Measurements from ENCODE around the gene PBX4. TPM values are rescaled to one million over a fixed set of nuclear protein-coding genes. Genes with fewer than 3 reads are reported as not detected.

The PBX4 gene
- total and polyA plus RNA-seq, 2 donors (not counting 1 experiment from before 2014, with no cell fraction given): 11.7 TPM

DNA sequence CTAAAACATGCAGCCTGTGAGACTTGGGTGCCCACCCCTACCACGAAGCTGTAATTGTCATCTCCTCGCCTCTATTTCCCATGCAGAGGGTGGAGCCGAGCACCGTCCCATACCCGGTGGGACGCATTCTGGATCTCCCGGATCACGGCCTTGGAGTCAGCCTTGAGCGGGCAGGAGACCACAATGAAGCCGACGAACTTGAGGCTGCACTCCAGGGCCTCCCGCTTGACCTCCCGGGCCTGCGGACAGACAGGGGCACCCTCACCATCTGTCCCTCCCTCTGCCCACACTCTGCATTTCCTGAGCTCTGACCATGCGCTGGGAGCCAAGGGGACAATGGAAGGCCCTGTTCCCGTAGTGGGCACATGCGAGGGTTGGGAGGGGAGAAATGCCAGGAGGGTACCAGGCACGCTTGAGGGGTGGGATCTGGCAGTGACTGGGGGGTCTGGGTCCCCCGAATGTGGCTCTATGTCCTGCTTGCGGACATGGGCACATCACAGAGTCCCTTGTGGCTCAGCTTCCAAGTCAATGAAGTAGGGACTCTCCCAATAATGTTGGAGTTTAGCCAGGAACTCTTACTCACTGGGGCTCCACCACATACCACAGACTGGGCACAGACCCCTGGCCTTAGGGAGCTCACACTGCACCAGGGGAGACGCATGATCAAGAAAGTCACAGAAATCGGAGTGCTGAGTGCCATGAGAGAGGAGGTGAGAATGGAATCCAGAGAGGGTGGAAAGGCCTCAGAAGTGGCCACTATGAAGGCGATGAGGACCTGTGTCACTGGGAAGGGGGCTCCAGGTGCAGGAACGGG is 34.2 kb upstream of the PBX4 start:
- Mint-ChIP-seq H3K27ac (no peak overlapping the region), H3K4me1 (no peaks in the 10 kb centered on the region), H3K4me3 (no peak overlapping the region), H3K9me3 (ENCODE audit: insufficient read depth) (no peaks in the 10 kb centered on the region), H3K27me3 (no peaks in the 10 kb centered on the region)
- no peak overlapping the region for H3K4me2 ChIP-seq (replicated peaks; ENCODE audit: low read depth, low read length, poor library complexity, severe bottlenecking)
- ChIA-PET CTCF (interaction anchor here (0.8 to 1.5 kb wide), 3 partner anchors 10 to 120 kb away, joined by 3 to 5 read pairs (median 3); partner anchors contain the start of gene ATP13A1), POLR2A (interaction anchor here (2.0 kb wide), 1 partner anchor 16 kb away, joined by 5 read pairs; the partner anchor contains the start of gene ZNF101)
- peaks cover 36% of the 10 kb centered on the region for H4K20me1 ChIP-seq (ENCODE audit: control insufficient read depth, insufficient read depth, low read length, poor library complexity, severe bottlenecking)
- DNase-seq (no peak), ATAC-seq (ENCODE audit: low read depth) (no peak)
- TF ChIP-seq EZH2 (IDR thresholded peaks at IDR 0.05; ENCODE audit: borderline replicate concordance, insufficient read depth, low read depth, low read length, poor library complexity, severe bottlenecking): no peak
- TF ChIP-seq, protein P1, sequence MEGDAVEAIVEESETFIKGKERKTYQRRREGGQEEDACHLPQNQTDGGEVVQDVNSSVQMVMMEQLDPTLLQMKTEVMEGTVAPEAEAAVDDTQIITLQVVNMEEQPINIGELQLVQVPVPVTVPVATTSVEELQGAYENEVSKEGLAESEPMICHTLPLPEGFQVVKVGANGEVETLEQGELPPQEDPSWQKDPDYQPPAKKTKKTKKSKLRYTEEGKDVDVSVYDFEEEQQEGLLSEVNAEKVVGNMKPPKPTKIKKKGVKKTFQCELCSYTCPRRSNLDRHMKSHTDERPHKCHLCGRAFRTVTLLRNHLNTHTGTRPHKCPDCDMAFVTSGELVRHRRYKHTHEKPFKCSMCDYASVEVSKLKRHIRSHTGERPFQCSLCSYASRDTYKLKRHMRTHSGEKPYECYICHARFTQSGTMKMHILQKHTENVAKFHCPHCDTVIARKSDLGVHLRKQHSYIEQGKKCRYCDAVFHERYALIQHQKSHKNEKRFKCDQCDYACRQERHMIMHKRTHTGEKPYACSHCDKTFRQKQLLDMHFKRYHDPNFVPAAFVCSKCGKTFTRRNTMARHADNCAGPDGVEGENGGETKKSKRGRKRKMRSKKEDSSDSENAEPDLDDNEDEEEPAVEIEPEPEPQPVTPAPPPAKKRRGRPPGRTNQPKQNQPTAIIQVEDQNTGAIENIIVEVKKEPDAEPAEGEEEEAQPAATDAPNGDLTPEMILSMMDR (IDR thresholded peaks at IDR 0.05): no peak
- no peaks in the 10 kb centered on the region for H3K4me1 ChIP-seq (ENCODE audit: control insufficient read depth in 2 of 2, insufficient read depth in 2 of 2, low read length in 2 of 2)
- H3K79me2 ChIP-seq (ENCODE audit: control insufficient read depth, insufficient read depth, low read length): peaks cover 47% of the 10 kb centered on the region
- no peak overlapping the region for H3K9ac ChIP-seq (ENCODE audit: low read length)
- H3K9me3 ChIP-seq (ENCODE audit: control extremely low read depth in 1 of 3, control insufficient read depth in 2 of 3, insufficient read depth in 1 of 3, low read length in 2 of 3): no peaks in the 10 kb centered on the region
- peaks cover 0 to 89% of the 10 kb centered on the region in 2 experiments for H3K36me3 ChIP-seq (replicated peaks in 1 of 2; ENCODE audit: control extremely low read depth in 1 of 2, control insufficient read depth in 1 of 2, extremely low read depth in 1 of 2, insufficient read depth in 2 of 2, low read length in 1 of 2)
- intact Hi-C loops (cut with micrococcal nuclease): no loop called here
- H2AFZ ChIP-seq (ENCODE audit: insufficient read depth, low read depth, low read length, poor library complexity, severe bottlenecking): no peak overlapping the region
- no peak overlapping the region for H3K4me3 ChIP-seq (ENCODE audit: control extremely low read depth in 1 of 5, extremely low read depth in 1 of 5, insufficient read depth in 1 of 5, low read depth in 2 of 5, low read length in 4 of 5)
- H3K27ac ChIP-seq (ENCODE audit: low read length in 2 of 2): no peak overlapping the region
- H3K27me3 ChIP-seq (replicated peaks in 1 of 4; ENCODE audit: control extremely low read depth in 1 of 4, control insufficient read depth in 3 of 4, insufficient read depth in 4 of 4, low read length in 3 of 4): no peaks in the 10 kb centered on the region
- 96% methylated on average over 21 of the region's 24 CpGs for WGBS (ENCODE audit: insufficient coverage)

DNA sequence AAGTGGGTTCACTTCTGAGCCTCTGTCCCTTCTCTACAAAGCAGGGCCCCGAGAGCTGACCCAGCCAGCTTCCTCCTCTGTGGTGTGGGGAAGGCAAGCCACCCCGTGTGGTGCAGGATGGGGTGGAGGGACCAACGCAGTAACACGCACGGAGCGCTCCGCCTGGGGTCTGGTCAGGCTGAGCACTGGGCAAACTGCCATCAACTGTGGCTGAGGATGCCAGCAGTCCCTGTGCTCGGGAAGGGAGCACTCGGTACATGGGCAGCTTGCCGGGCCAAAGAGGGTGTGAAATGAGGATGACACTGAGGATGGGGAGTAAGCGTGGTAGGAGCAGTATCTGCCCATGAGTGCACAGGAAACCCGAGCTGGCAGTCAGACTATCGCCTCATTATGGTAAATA is 32.6 kb upstream of the PBX4 start:
- Histone ChIP-seq H3K9me3 (ENCODE audit: control extremely low read depth in 1 of 3, control insufficient read depth in 2 of 3, insufficient read depth in 1 of 3, low read length in 2 of 3) (no peaks in the 10 kb centered on the region), H3K27me3 (replicated peaks in 1 of 4; ENCODE audit: control extremely low read depth in 1 of 4, control insufficient read depth in 3 of 4, insufficient read depth in 4 of 4, low read length in 3 of 4) (no peaks in the 10 kb centered on the region), H2AFZ (ENCODE audit: insufficient read depth, low read depth, low read length, poor library complexity, severe bottlenecking) (no peak overlapping the region), H3K79me2 (ENCODE audit: control insufficient read depth, insufficient read depth, low read length) (peaks cover 31% of the 10 kb centered on the region), H3K4me1 (ENCODE audit: control insufficient read depth in 2 of 2, insufficient read depth in 2 of 2, low read length in 2 of 2) (no peaks in the 10 kb centered on the region), H3K36me3 (replicated peaks in 1 of 2; ENCODE audit: control extremely low read depth in 1 of 2, control insufficient read depth in 1 of 2, extremely low read depth in 1 of 2, insufficient read depth in 2 of 2, low read length in 1 of 2) (peaks cover 0 to 86% of the 10 kb centered on the region in 2 experiments), H3K4me2 (replicated peaks; ENCODE audit: low read depth, low read length, poor library complexity, severe bottlenecking) (no peak overlapping the region), H3K4me3 (ENCODE audit: control extremely low read depth in 1 of 5, extremely low read depth in 1 of 5, insufficient read depth in 1 of 5, low read depth in 2 of 5, low read length in 4 of 5) (no peak overlapping the region), H3K27ac (ENCODE audit: low read length in 2 of 2) (no peak overlapping the region), H3K9ac (ENCODE audit: low read length) (no peak overlapping the region), H4K20me1 (ENCODE audit: control insufficient read depth, insufficient read depth, low read length, poor library complexity, severe bottlenecking) (peaks cover 24% of the 10 kb centered on the region)
- WGBS (ENCODE audit: insufficient coverage): 95% methylated on average over 13 of the region's 13 CpGs
- POLR2A ChIA-PET: interaction anchor here (2.0 kb wide), 1 partner anchor 18 kb away, joined by 5 read pairs; the partner anchor contains the start of gene ZNF101
- ATAC-seq (ENCODE audit: low read depth) (no peak), DNase-seq (no peak)
- intact Hi-C loops (cut with micrococcal nuclease): no loop called here
- no peak overlapping the region for H3K27ac Mint-ChIP-seq
- CTCF ChIA-PET: interaction anchor here (1.5 kb wide), 1 partner anchor 11 kb away, joined by 5 read pairs; no protein-coding TSS in a partner anchor
- no peaks in the 10 kb centered on the region for H3K4me1 Mint-ChIP-seq
- H3K9me3 Mint-ChIP-seq (ENCODE audit: insufficient read depth): no peaks in the 10 kb centered on the region
- no peak overlapping the region for H3K4me3 Mint-ChIP-seq
- H3K27me3 Mint-ChIP-seq: no peaks in the 10 kb centered on the region
- TF ChIP-seq EZH2 (IDR thresholded peaks at IDR 0.05; ENCODE audit: borderline replicate concordance, insufficient read depth, low read depth, low read length, poor library complexity, severe bottlenecking): no peak
- TF ChIP-seq, protein P1 (IDR thresholded peaks at IDR 0.05): no peak
